ENCODE measurements around the gene SLC33A1. TPM values are rescaled to one million over a fixed set of nuclear protein-coding genes. Genes with fewer than 3 reads are reported as not detected.
"Not testable (repeated sequence)": the region's sequence is repeated elsewhere in the genome, so short reads cannot be mapped to it uniquely, and the experiment has no call there.

The SLC33A1 gene
- total RNA-seq, 1 donor from 2014 or later: 15.6 TPM

DNA sequence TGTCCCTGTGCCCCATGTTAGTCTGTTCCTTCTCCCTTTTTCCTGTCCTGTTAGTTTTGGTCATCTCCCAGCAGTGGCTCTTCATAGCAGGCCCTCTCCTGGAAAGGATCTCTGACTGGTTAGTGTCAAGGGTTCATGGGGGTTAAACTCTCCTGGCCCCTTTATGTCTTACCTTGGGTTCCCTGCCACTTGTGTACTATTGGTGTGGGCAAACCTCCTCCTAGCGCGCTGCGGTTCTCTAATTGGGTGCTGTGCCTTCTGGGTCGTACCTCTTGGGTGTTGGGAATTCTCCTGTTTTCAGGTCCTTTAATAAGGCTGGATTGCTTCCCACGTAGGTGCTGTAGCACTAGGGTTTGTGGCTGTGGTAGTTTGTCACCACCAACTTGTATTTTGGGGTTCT is 35.0 kb upstream of the SLC33A1 start:
- Histone ChIP-seq H3K9me3 (no peaks in the 10 kb centered on the region), H3K27ac (no peak overlapping the region), H3K36me3 (peaks cover 0 to 7% of the 10 kb centered on the region in 2 donors), H3K4me3 (no peak overlapping the region), H3K27me3 (no peaks in the 10 kb centered on the region), H3K4me1 (peaks cover 0 to 15% of the 10 kb centered on the region in 2 donors)
- intact Hi-C loops (cut with DNase I): no loop called here
- no peak for DNase-seq (ENCODE audit: low spot score in 2 of 2)
- TF ChIP-seq, protein P1, sequence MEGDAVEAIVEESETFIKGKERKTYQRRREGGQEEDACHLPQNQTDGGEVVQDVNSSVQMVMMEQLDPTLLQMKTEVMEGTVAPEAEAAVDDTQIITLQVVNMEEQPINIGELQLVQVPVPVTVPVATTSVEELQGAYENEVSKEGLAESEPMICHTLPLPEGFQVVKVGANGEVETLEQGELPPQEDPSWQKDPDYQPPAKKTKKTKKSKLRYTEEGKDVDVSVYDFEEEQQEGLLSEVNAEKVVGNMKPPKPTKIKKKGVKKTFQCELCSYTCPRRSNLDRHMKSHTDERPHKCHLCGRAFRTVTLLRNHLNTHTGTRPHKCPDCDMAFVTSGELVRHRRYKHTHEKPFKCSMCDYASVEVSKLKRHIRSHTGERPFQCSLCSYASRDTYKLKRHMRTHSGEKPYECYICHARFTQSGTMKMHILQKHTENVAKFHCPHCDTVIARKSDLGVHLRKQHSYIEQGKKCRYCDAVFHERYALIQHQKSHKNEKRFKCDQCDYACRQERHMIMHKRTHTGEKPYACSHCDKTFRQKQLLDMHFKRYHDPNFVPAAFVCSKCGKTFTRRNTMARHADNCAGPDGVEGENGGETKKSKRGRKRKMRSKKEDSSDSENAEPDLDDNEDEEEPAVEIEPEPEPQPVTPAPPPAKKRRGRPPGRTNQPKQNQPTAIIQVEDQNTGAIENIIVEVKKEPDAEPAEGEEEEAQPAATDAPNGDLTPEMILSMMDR (IDR thresholded peaks at IDR 0.05): no peak

DNA sequence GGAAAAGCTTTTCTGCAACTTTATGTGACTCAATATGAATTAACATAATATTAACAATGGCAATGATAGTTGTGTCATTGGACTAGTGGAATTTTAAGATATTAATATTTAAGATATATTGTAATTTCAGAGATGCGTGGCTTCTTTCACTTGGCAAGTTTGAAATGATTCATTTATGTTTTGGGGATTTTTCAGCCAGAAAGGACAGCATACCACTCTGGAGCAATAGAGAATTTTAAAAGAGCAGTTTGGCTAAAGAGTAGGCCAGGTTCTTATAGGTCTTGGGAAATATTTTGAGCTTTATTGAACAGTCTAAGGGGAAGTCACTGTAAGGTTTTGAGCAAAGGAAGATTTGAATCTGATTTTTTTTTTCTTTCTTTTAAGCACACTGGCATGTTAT is 32.7 kb upstream of the SLC33A1 start:
- DNase-seq (ENCODE audit: low spot score in 2 of 2): no peak
- no peaks in the 10 kb centered on the region for H3K27me3 ChIP-seq
- H3K4me3 ChIP-seq: no peak overlapping the region
- TF ChIP-seq, protein P1 (IDR thresholded peaks at IDR 0.05): no peak
- intact Hi-C loops (cut with DNase I): no loop called here
- no peak overlapping the region for H3K27ac ChIP-seq
- no peaks in the 10 kb centered on the region for H3K36me3 ChIP-seq
- peaks cover 0 to 15% of the 10 kb centered on the region in 2 donors for H3K4me1 ChIP-seq
- H3K9me3 ChIP-seq: no peaks in the 10 kb centered on the region

DNA sequence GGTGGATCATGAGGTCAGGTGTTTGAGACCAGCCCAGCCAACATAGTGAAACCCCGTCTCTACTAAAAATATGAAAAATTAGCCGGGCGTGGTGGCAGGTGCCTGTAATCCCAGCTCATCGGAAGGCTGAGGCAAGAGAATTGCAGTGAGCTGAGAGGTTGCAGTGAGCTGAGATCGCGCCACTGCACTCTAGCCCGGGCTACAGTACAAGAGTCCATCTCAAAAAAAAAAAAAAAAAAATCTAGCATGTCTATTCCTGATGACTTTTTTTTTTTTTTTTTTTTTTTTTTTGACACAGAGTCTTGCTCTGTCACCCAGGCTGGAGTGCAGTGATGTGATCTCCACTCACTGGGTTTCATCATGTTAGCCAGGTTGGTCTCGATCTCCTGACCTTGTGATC is 32.1 kb upstream of the SLC33A1 start:
- H3K4me3 ChIP-seq; H3K9me3 ChIP-seq; intact Hi-C loops (cut with DNase I); DNase-seq (ENCODE audit: low spot score in 2 of 2); H3K36me3 ChIP-seq; H3K27ac ChIP-seq; H3K27me3 ChIP-seq: not testable (repeated sequence)
- peaks cover 0 to 15% of the 10 kb centered on the region in 2 donors for H3K4me1 ChIP-seq

DNA sequence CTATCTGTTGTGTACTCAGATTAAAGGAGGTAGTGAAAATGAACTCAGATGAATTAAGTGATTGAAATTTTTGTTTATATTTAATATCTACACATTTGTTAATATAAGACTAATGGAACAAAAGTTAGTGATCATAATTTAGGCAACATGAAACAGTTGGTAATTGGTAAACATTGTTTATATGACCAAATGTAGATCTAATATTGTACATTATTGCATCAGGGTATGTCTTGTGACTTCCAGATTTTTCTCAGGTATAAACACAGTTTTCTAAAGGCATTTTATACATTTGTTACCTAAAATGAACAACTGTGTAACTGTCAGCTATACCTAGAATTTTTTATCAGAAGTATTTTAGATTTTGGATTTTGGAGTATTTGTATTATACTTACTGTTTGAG is 31.1 kb upstream of the SLC33A1 start:
- intact Hi-C loops (cut with DNase I): no loop called here
- TF ChIP-seq, protein P1 (IDR thresholded peaks at IDR 0.05): no peak

DNA sequence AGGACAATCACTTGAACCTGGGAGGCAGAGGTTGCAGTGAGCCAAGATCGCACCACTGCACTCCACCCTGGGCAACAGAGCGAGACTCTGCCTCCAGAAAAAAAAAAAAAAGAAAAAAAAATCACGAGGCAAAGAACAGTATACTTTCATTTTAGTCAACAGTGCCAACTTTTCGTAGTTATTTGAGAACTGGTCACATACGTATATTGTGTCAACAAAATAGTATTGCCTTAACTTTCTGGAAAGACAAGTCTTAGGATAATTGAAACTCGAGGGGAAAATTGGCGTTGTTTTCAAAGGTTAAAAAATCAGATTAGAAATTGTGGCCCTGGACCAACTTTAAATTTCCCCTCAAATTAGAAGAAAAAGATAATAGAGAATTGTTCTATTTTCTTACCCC is 30.1 kb upstream of the SLC33A1 start:
- no peaks in the 10 kb centered on the region for H3K9me3 ChIP-seq
- no peak overlapping the region for H3K27ac ChIP-seq
- intact Hi-C loops (cut with DNase I): no loop called here
- no peak for DNase-seq (ENCODE audit: low spot score in 2 of 2)
- H3K27me3 ChIP-seq: no peaks in the 10 kb centered on the region
- TF ChIP-seq, protein P1 (IDR thresholded peaks at IDR 0.05): no peak
- no peaks in the 10 kb centered on the region for H3K36me3 ChIP-seq
- peaks cover 0 to 2% of the 10 kb centered on the region in 2 donors for H3K4me1 ChIP-seq
- H3K4me3 ChIP-seq: no peak overlapping the region

More for the DNA sequence above, 31.1 kb upstream of the SLC33A1 start:
- Histone ChIP-seq H3K36me3 (no peaks in the 10 kb centered on the region), H3K27ac (no peak overlapping the region), H3K4me1 (peaks cover 0 to 9% of the 10 kb centered on the region in 2 donors), H3K4me3 (no peak overlapping the region), H3K27me3 (no peaks in the 10 kb centered on the region), H3K9me3 (no peaks in the 10 kb centered on the region)
- no peak for DNase-seq (ENCODE audit: low spot score in 2 of 2)

DNA sequence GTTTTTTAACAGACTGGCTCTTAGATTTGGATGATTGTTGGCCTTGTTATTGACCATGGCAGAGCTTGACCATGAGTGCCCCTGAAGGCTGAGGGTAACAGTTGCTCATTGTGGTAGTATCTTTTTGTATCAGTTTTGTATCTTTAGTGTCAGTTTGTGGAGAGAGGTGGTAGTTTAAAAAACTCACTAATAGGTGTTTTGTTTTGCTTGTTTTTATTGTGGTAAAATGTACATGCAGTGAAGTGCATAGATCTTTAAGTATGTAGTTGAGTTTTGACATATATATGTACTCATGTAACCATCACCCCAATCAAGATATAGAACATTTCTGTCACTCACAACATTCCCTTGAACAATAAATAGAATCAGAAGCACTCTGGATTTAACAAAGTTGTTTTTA is 26.1 kb upstream of the SLC33A1 start:
- Histone ChIP-seq H3K27ac (no peak overlapping the region), H3K27me3 (no peaks in the 10 kb centered on the region), H3K36me3 (no peaks in the 10 kb centered on the region), H3K4me1 (peaks cover 0 to 2% of the 10 kb centered on the region in 2 donors), H3K4me3 (no peak overlapping the region), H3K9me3 (no peaks in the 10 kb centered on the region)
- intact Hi-C loops (cut with DNase I): no loop called here
- TF ChIP-seq, protein P1 (IDR thresholded peaks at IDR 0.05): no peak
- no peak for DNase-seq (ENCODE audit: low spot score in 2 of 2)

Measured in ascending aorta (tissue), 2 donors.